ENCODE results near the gene MGLL. TPM values are rescaled to one million over a fixed set of nuclear protein-coding genes. Genes with fewer than 3 reads are reported as not detected.

MGLL gene
- total and polyA plus RNA-seq, 9 of the 15 experiments (the other 6 are each of a cell fraction or from before 2014, with no cell fraction given): 0.12 to 0.32 (median 0.18) TPM; not detected in 6

GRCh38 chr3:127686512-127686894 lies 135.8 kb downstream of the MGLL start:
- no peak for FAIRE-seq
- H3K4me2 ChIP-seq (ENCODE audit: insufficient read depth, low read length): no peak overlapping the region
- no peak for ATAC-seq
- no peak for TF ChIP-seq PRDM10 (IDR thresholded peaks at IDR 0.05; ENCODE audit: partially characterized antibody)
- TF ChIP-seq ZNF24 (IDR thresholded peaks at IDR 0.05): peak; percentile 53
- no peak for DNase-seq (ENCODE audit: extremely low read depth in 1 of 4, low spot score in 3 of 4)
- H3K79me2 ChIP-seq (ENCODE audit: control insufficient read depth, insufficient read depth, low read length): no peaks in the 10 kb centered on the region
- POLR2A ChIA-PET: no interaction called here
- CTCF ChIA-PET (ENCODE audit: low intra/inter-chr PET ratio): no interaction called here
- H4K20me1 ChIP-seq (replicated peaks; ENCODE audit: control insufficient read depth, insufficient read depth, low read length): no peaks in the 10 kb centered on the region
- no peaks in the 10 kb centered on the region for H3K9me3 ChIP-seq (replicated peaks; ENCODE audit: control insufficient read depth, insufficient read depth, low read depth, low read length)
- in situ Hi-C loops (cut with MboI) (no loop called here), intact Hi-C loops (cut with micrococcal nuclease) (loop anchor here (10.0 kb wide), 1 partner anchor 278 kb away; no protein-coding TSS in a partner anchor)
- H3K27ac ChIP-seq (ENCODE audit: extremely low read depth, low read depth, low read length): no peak overlapping the region
- no peak overlapping the region for H3K9ac ChIP-seq (ENCODE audit: insufficient read depth in 1 of 2, low read depth in 2 of 2, low read length in 2 of 2)
- H2AFZ ChIP-seq (ENCODE audit: low read depth, low read length): no peak overlapping the region
- H3K27me3 ChIP-seq (ENCODE audit: control insufficient read depth in 2 of 2, insufficient read depth in 2 of 2, low read length in 2 of 2): peaks cover 0 to 10% of the 10 kb centered on the region in 2 experiments; a peak in 4 of 5 replicates
- H3K4me1 ChIP-seq (replicated peaks in 1 of 2; ENCODE audit: control insufficient read depth in 2 of 2, insufficient read depth in 2 of 2, low read length in 2 of 2): no peaks in the 10 kb centered on the region; a peak in 1 of 5 replicates
- H3K9me1 ChIP-seq (ENCODE audit: control insufficient read depth, insufficient read depth, low read length): no peaks in the 10 kb centered on the region
- H3K4me3 ChIP-seq: no peak overlapping the region
- no peaks in the 10 kb centered on the region for H3K36me3 ChIP-seq (ENCODE audit: control insufficient read depth, insufficient read depth, low read length)
- no TSS peak for BruUV-seq (replicated peaks)
